Esophagus squamous epithelium (tissue), 4 donors: Measurements from ENCODE around the gene NHSL1.

ENCODE experiments used
- POLR2A ChIP-seq, 4 donors: fragments of 450-650 bp; IDR thresholded peaks; one replicate each; pipeline ENCODE4 v1.6.1; 2017; ENCODE audit warnings: antibody characterized with exemption in 4 of 4, mild to moderate bottlenecking in 4 of 4, moderate library complexity in 3 of 4
- TF ChIP-seq, protein P1 (sequence below), 6 experiments: fragments of 450-650 bp in 4 of 6; fragments of 200-600 bp in 2 of 6; sonication (generic) in 2 of 6; IDR thresholded peaks; one replicate each; pipeline ENCODE4 v1.5.1; 2016 to 2019; ENCODE audit warnings: antibody characterized with exemption in 6 of 6, mild to moderate bottlenecking in 4 of 6, moderate library complexity in 4 of 6

DNA sequence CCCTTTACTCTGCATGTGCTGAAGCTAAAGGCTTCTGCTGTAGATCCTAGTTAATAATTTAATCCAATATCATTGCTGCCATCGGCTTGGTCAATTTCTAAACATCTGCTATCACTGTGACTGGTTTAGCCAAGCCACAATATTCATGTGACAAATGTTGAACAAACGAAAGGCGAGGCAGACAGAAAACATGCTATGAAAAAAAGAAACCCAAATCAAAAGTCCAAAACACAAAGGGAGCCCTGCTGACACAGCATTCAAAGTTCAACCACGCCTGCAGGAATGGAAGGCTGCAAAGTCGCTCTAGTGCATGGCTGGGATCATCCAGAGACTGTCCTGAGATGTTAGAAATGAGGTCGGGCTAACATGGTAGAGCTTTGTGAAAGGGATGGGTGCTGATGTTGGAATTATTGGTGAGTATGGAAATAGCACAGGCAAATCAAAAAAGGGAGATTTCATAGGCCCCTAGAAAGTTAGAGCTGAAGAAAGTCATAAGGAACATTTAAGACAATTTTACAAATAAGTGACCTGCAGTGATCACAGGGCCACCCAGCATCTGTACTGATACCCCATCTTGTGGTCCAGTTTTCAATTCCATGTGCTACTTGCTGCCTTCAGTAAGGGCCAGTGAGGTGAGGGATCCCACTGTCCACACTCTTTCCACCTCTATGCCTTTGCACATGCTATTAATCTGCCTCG is 8.8 kb upstream of the NHSL1 start:
- TF ChIP-seq, protein P1, sequence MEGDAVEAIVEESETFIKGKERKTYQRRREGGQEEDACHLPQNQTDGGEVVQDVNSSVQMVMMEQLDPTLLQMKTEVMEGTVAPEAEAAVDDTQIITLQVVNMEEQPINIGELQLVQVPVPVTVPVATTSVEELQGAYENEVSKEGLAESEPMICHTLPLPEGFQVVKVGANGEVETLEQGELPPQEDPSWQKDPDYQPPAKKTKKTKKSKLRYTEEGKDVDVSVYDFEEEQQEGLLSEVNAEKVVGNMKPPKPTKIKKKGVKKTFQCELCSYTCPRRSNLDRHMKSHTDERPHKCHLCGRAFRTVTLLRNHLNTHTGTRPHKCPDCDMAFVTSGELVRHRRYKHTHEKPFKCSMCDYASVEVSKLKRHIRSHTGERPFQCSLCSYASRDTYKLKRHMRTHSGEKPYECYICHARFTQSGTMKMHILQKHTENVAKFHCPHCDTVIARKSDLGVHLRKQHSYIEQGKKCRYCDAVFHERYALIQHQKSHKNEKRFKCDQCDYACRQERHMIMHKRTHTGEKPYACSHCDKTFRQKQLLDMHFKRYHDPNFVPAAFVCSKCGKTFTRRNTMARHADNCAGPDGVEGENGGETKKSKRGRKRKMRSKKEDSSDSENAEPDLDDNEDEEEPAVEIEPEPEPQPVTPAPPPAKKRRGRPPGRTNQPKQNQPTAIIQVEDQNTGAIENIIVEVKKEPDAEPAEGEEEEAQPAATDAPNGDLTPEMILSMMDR (IDR thresholded peaks at IDR 0.05), result no peak
- TF ChIP-seq POLR2A (IDR thresholded peaks at IDR 0.05), result no peak
